Measurements from ENCODE around the gene MAP1LC3A. TPM values are rescaled to one million over a fixed set of nuclear protein-coding genes. Genes with fewer than 3 reads are reported as not detected.

The MAP1LC3A gene
- total and polyA plus RNA-seq, 2 donors, result 6.8 to 37.5 TPM

GRCh38 chr20:34564833-34565232 is 6.3 kb downstream of the MAP1LC3A start:
- Histone ChIP-seq H3K9me3 (ENCODE audit: control insufficient read depth in 2 of 2, insufficient read depth in 1 of 2, low read length in 1 of 2) (no peaks in the 10 kb centered on the region), H3K4me1 (ENCODE audit: control insufficient read depth in 2 of 2, insufficient read depth in 2 of 2, low read length in 2 of 2) (no peaks in the 10 kb centered on the region), H3K27ac (ENCODE audit: low read depth in 1 of 2, low read length in 1 of 2) (no peak overlapping the region), H3K4me3 (ENCODE audit: low read length in 2 of 2) (no peak overlapping the region), H3K36me3 (ENCODE audit: control insufficient read depth in 2 of 2, insufficient read depth in 2 of 2, low read length in 1 of 2) (peaks cover 0 to 12% of the 10 kb centered on the region in 2 donors), H3K27me3 (ENCODE audit: control insufficient read depth in 2 of 2, insufficient read depth in 1 of 2, low read length in 1 of 2) (no peaks in the 10 kb centered on the region)
- no peak for DNase-seq (ENCODE audit: low read depth in 6 of 9, low spot score in 9 of 9)
- 97% methylated on average over 7 of the region's 7 CpGs for WGBS

- no peaks in the 10 kb centered on the region for H3K4me1 ChIP-seq (ENCODE audit: control insufficient read depth in 2 of 2, insufficient read depth in 2 of 2, low read length in 2 of 2)
- 97% methylated on average over 9 of the region's 9 CpGs for WGBS
- no peak for DNase-seq (ENCODE audit: low read depth in 6 of 9, low spot score in 9 of 9)
- no peaks in the 10 kb centered on the region for H3K27me3 ChIP-seq (ENCODE audit: control insufficient read depth in 2 of 2, insufficient read depth in 1 of 2, low read length in 1 of 2)
- no peaks in the 10 kb centered on the region for H3K9me3 ChIP-seq (ENCODE audit: control insufficient read depth in 2 of 2, insufficient read depth in 1 of 2, low read length in 1 of 2)
- peak overlapping the region in 1 of 2 donors; percentile 13 for H3K27ac ChIP-seq (ENCODE audit: low read depth in 1 of 2, low read length in 1 of 2)
- no peak overlapping the region for H3K4me3 ChIP-seq (ENCODE audit: low read length in 2 of 2)
- H3K36me3 ChIP-seq (ENCODE audit: control insufficient read depth in 2 of 2, insufficient read depth in 2 of 2, low read length in 1 of 2), result peaks cover 6 to 24% of the 10 kb centered on the region in 2 donors
These were observed 8.7 kb downstream of the MAP1LC3A start for GRCh38 chr20:34566978-34567891.

GRCh38 chr20:34567892-34568865 is 9.7 kb downstream of the MAP1LC3A start:
- WGBS, result 97% methylated on average over 15 of the region's 15 CpGs
- Histone ChIP-seq H3K27ac (ENCODE audit: low read depth in 1 of 2, low read length in 1 of 2) (no peak overlapping the region), H3K36me3 (ENCODE audit: control insufficient read depth in 2 of 2, insufficient read depth in 2 of 2, low read length in 1 of 2) (peaks cover 6 to 27% of the 10 kb centered on the region in 2 donors), H3K9me3 (ENCODE audit: control insufficient read depth in 2 of 2, insufficient read depth in 1 of 2, low read length in 1 of 2) (no peaks in the 10 kb centered on the region), H3K4me1 (ENCODE audit: control insufficient read depth in 2 of 2, insufficient read depth in 2 of 2, low read length in 2 of 2) (no peaks in the 10 kb centered on the region), H3K27me3 (ENCODE audit: control insufficient read depth in 2 of 2, insufficient read depth in 1 of 2, low read length in 1 of 2) (no peaks in the 10 kb centered on the region), H3K4me3 (ENCODE audit: low read length in 2 of 2) (no peak overlapping the region)
- DNase-seq (ENCODE audit: low read depth in 6 of 9, low spot score in 9 of 9), result no peak

GRCh38 chr20:34569598-34569997 is 11.1 kb downstream of the MAP1LC3A start:
- no peaks in the 10 kb centered on the region for H3K4me1 ChIP-seq (ENCODE audit: control insufficient read depth in 2 of 2, insufficient read depth in 2 of 2, low read length in 2 of 2)
- WGBS, result 96% methylated on average over 2 of the region's 2 CpGs
- H3K4me3 ChIP-seq (ENCODE audit: low read length in 2 of 2), result no peak overlapping the region
- no peak overlapping the region for H3K27ac ChIP-seq (ENCODE audit: low read depth in 1 of 2, low read length in 1 of 2)
- no peaks in the 10 kb centered on the region for H3K9me3 ChIP-seq (ENCODE audit: control insufficient read depth in 2 of 2, insufficient read depth in 1 of 2, low read length in 1 of 2)
- DNase-seq (ENCODE audit: low read depth in 6 of 9, low spot score in 9 of 9), result no peak
- no peaks in the 10 kb centered on the region for H3K27me3 ChIP-seq (ENCODE audit: control insufficient read depth in 2 of 2, insufficient read depth in 1 of 2, low read length in 1 of 2)
- H3K36me3 ChIP-seq (ENCODE audit: control insufficient read depth in 2 of 2, insufficient read depth in 2 of 2, low read length in 1 of 2), result peaks cover 12 to 37% of the 10 kb centered on the region in 2 donors

GRCh38 chr20:34570859-34571306 is 12.4 kb downstream of the MAP1LC3A start:
- Histone ChIP-seq H3K27ac (ENCODE audit: low read depth in 1 of 2, low read length in 1 of 2) (no peak overlapping the region), H3K4me1 (ENCODE audit: control insufficient read depth in 2 of 2, insufficient read depth in 2 of 2, low read length in 2 of 2) (no peaks in the 10 kb centered on the region), H3K9me3 (ENCODE audit: control insufficient read depth in 2 of 2, insufficient read depth in 1 of 2, low read length in 1 of 2) (no peaks in the 10 kb centered on the region), H3K4me3 (ENCODE audit: low read length in 2 of 2) (no peak overlapping the region), H3K27me3 (ENCODE audit: control insufficient read depth in 2 of 2, insufficient read depth in 1 of 2, low read length in 1 of 2) (no peaks in the 10 kb centered on the region), H3K36me3 (ENCODE audit: control insufficient read depth in 2 of 2, insufficient read depth in 2 of 2, low read length in 1 of 2) (peaks cover 16 to 41% of the 10 kb centered on the region in 2 donors)
- peak in 1 of 9 donors; percentile 34 for DNase-seq (ENCODE audit: low read depth in 6 of 9, low spot score in 9 of 9)
- WGBS, result 57% methylated on average over 3 of the region's 3 CpGs

GRCh38 chr20:34571753-34572152 is 13.2 kb downstream of the MAP1LC3A start:
- H3K27ac ChIP-seq (ENCODE audit: low read depth in 1 of 2, low read length in 1 of 2), result no peak overlapping the region
- H3K27me3 ChIP-seq (ENCODE audit: control insufficient read depth in 2 of 2, insufficient read depth in 1 of 2, low read length in 1 of 2), result no peaks in the 10 kb centered on the region
- no peaks in the 10 kb centered on the region for H3K4me1 ChIP-seq (ENCODE audit: control insufficient read depth in 2 of 2, insufficient read depth in 2 of 2, low read length in 2 of 2)
- 96% methylated on average over 5 of the region's 5 CpGs for WGBS
- H3K9me3 ChIP-seq (ENCODE audit: control insufficient read depth in 2 of 2, insufficient read depth in 1 of 2, low read length in 1 of 2), result no peaks in the 10 kb centered on the region
- no peak for DNase-seq (ENCODE audit: low read depth in 6 of 9, low spot score in 9 of 9)
- peaks cover 16 to 40% of the 10 kb centered on the region in 2 donors for H3K36me3 ChIP-seq (ENCODE audit: control insufficient read depth in 2 of 2, insufficient read depth in 2 of 2, low read length in 1 of 2)
- no peak overlapping the region for H3K4me3 ChIP-seq (ENCODE audit: low read length in 2 of 2)

- Histone ChIP-seq H3K36me3 (ENCODE audit: control insufficient read depth in 2 of 2, insufficient read depth in 2 of 2, low read length in 1 of 2) (peaks cover 19 to 33% of the 10 kb centered on the region in 2 donors), H3K9me3 (ENCODE audit: control insufficient read depth in 2 of 2, insufficient read depth in 1 of 2, low read length in 1 of 2) (no peaks in the 10 kb centered on the region), H3K4me1 (ENCODE audit: control insufficient read depth in 2 of 2, insufficient read depth in 2 of 2, low read length in 2 of 2) (no peaks in the 10 kb centered on the region), H3K27me3 (ENCODE audit: control insufficient read depth in 2 of 2, insufficient read depth in 1 of 2, low read length in 1 of 2) (no peaks in the 10 kb centered on the region), H3K4me3 (ENCODE audit: low read length in 2 of 2) (no peak overlapping the region), H3K27ac (ENCODE audit: low read depth in 1 of 2, low read length in 1 of 2) (no peak overlapping the region)
- DNase-seq (ENCODE audit: low read depth in 6 of 9, low spot score in 9 of 9), result no peak
- 98% methylated on average over 7 of the region's 7 CpGs for WGBS
These were observed 15.2 kb downstream of the MAP1LC3A start for GRCh38 chr20:34573541-34574300.

GRCh38 chr20:34574426-34574825 is 15.9 kb downstream of the MAP1LC3A start:
- H3K27ac ChIP-seq (ENCODE audit: low read depth in 1 of 2, low read length in 1 of 2), result no peak overlapping the region
- peaks cover 20 to 34% of the 10 kb centered on the region in 2 donors for H3K36me3 ChIP-seq (ENCODE audit: control insufficient read depth in 2 of 2, insufficient read depth in 2 of 2, low read length in 1 of 2)
- no peaks in the 10 kb centered on the region for H3K27me3 ChIP-seq (ENCODE audit: control insufficient read depth in 2 of 2, insufficient read depth in 1 of 2, low read length in 1 of 2)
- H3K9me3 ChIP-seq (ENCODE audit: control insufficient read depth in 2 of 2, insufficient read depth in 1 of 2, low read length in 1 of 2), result no peaks in the 10 kb centered on the region
- no peak for DNase-seq (ENCODE audit: low read depth in 6 of 9, low spot score in 9 of 9)
- no peak overlapping the region for H3K4me3 ChIP-seq (ENCODE audit: low read length in 2 of 2)
- 98% methylated on average over 5 of the region's 5 CpGs for WGBS
- no peaks in the 10 kb centered on the region for H3K4me1 ChIP-seq (ENCODE audit: control insufficient read depth in 2 of 2, insufficient read depth in 2 of 2, low read length in 2 of 2)
